Panc1 (cell line): Measurements from ENCODE around the gene CHST14.

Experiments
- POLR2AphosphoS5 ChIP-seq: IDR thresholded peaks from 2 replicates; pipeline ENCODE4 v1.6.1; 2012; ENCODE audit warnings: mild to moderate bottlenecking, low read depth, low read length, moderate library complexity
- TF ChIP-seq, protein P1 (sequence below): fragments of 450-650 bp; IDR thresholded peaks from 2 replicates; pipeline ENCODE4 v1.5.1; 2017; ENCODE audit warnings: mild to moderate bottlenecking

DNA sequence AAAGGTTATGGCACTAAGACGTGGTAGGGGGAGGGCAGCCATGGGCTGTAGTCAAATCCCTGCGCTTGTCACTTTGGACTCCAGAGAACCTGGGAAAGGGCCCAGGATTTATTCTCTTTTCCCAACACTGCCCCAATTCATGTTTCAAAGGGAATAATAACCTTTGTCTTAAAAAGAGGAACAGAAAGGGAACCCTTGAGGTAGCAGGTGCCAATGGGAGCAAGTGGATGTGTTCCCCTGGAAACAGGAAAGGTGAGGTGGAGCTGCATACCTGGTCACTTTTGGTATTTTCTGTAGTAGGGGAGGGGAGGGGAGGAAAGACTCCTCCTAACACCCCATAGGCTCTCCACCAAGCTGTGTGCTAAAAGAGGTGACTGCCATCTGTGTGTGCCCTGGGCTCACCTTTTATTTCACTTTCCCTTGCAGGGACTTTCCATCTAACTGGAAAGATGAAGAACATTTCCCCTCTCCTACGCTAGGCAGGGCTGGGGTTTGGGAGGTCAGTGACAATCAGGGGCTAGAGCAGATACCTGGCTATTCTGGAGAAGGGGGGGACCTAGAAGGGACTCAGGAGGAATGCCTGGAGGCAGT lies 6.1 kb upstream of the CHST14 start:
- TF ChIP-seq, protein P1, sequence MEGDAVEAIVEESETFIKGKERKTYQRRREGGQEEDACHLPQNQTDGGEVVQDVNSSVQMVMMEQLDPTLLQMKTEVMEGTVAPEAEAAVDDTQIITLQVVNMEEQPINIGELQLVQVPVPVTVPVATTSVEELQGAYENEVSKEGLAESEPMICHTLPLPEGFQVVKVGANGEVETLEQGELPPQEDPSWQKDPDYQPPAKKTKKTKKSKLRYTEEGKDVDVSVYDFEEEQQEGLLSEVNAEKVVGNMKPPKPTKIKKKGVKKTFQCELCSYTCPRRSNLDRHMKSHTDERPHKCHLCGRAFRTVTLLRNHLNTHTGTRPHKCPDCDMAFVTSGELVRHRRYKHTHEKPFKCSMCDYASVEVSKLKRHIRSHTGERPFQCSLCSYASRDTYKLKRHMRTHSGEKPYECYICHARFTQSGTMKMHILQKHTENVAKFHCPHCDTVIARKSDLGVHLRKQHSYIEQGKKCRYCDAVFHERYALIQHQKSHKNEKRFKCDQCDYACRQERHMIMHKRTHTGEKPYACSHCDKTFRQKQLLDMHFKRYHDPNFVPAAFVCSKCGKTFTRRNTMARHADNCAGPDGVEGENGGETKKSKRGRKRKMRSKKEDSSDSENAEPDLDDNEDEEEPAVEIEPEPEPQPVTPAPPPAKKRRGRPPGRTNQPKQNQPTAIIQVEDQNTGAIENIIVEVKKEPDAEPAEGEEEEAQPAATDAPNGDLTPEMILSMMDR: no peak
- no peak for TF ChIP-seq POLR2AphosphoS5
